Activated T-cell treated with anti-CD3 and anti-CD28 coated beads, Interleukin-2, amount 50 U/mL, for 24 hours (primary cell): Measurements from ENCODE around the gene ADGRL4.
"Not testable (repeated sequence)": the region's sequence is repeated elsewhere in the genome, so short reads cannot be mapped to it uniquely, and the experiment has no call there.

Experiments used
- DNase-seq: peaks from one replicate; pipeline ENCODE4 v3.0.0-alpha.2; 2020
- H3K27ac Mint-ChIP-seq: 2 replicates; pipeline ENCODE4 v1.8.0; 2020; ENCODE audit warnings: mild to moderate bottlenecking, mixed read lengths
- H3K27me3 Mint-ChIP-seq: 2 replicates; pipeline ENCODE4 v1.8.0; 2020; ENCODE audit warnings: mixed read lengths
- H3K36me3 Mint-ChIP-seq: 2 replicates; pipeline ENCODE4 v1.8.0; 2020; ENCODE audit warnings: low read depth, mixed read lengths
- H3K4me1 Mint-ChIP-seq: 2 replicates; pipeline ENCODE4 v1.8.0; 2020; ENCODE audit warnings: low read depth, mixed read lengths
- H3K4me3 Mint-ChIP-seq: 2 replicates; pipeline ENCODE4 v1.8.0; 2020; ENCODE audit warnings: mild to moderate bottlenecking, moderate library complexity, mixed read lengths
- H3K9me3 Mint-ChIP-seq: 2 replicates; pipeline ENCODE4 v1.8.0; 2020; ENCODE audit warnings: mixed read lengths

Gene ADGRL4

DNA sequence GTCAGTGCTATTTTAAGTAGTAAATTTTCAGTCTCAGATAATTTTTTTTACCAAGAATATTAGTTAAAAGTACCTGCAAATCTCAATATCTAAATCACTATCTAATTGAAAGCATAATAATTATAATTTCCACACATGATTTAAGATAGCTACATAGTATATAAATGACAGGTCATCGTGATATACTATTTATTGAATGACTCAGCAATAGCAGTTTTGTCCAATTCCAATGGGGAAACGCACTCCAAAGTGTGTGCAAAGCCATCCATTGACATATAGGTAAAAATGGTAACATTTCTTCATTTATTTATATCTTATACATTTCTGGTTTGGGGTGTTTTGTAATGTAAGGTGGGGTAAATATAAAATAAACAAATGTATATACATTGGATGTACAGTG is 19.5 kb downstream of the ADGRL4 start:
- Mint-ChIP-seq H3K27ac (no peak overlapping the region), H3K4me3 (no peak overlapping the region), H3K36me3 (no peaks in the 10 kb centered on the region), H3K9me3 (peaks cover 4% of the 10 kb centered on the region), H3K27me3 (no peaks in the 10 kb centered on the region), H3K4me1 (no peaks in the 10 kb centered on the region)
- no peak for DNase-seq

DNA sequence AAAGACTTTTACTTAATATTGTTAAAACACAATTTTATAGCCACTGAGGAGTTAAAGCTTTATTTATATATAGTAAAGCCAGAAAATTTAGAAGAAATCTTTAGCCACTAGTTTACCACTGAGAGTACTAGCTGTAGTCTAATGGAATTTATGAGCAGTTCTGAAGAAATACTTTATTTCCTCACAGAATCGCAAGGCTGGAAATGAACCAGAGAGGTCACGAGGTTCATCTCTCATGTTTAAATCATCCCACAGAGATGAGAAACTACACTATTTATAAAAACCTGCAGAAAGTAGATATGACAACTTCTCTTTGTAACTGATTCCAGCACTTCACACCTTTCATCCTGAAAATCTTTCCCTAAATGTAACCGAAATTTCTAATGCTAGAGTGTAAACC is 26.0 kb downstream of the ADGRL4 start:
- Mint-ChIP-seq H3K4me3 (no peak overlapping the region), H3K27ac (no peak overlapping the region), H3K9me3 (peaks cover under 1% of the 10 kb centered on the region), H3K4me1 (no peaks in the 10 kb centered on the region), H3K36me3 (no peaks in the 10 kb centered on the region), H3K27me3 (no peaks in the 10 kb centered on the region)
- DNase-seq, result no peak

DNA sequence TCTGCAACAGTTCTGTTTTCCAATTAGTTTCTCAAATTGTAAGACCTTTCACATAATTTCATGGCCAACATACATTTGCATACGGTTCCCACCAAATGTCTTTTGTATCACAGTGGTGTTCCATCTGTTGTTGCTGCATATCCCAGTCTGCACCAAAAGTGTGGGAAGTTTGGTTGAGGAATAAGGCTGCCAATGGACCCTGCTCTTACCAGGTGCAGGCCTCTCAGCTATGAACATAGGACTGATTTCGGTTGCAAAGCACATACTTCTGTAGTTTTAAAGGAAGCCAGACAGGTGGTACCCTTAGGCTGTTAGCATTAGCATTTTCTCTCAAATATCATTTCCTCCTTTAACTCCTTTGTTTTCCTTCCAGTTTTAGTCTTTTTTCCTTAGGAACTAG is 33.8 kb downstream of the ADGRL4 start:
- Mint-ChIP-seq H3K36me3 (no peaks in the 10 kb centered on the region), H3K9me3 (peaks cover 2% of the 10 kb centered on the region), H3K27ac (no peak overlapping the region), H3K4me3 (no peak overlapping the region), H3K4me1 (no peaks in the 10 kb centered on the region), H3K27me3 (no peaks in the 10 kb centered on the region)
- no peak for DNase-seq

DNA sequence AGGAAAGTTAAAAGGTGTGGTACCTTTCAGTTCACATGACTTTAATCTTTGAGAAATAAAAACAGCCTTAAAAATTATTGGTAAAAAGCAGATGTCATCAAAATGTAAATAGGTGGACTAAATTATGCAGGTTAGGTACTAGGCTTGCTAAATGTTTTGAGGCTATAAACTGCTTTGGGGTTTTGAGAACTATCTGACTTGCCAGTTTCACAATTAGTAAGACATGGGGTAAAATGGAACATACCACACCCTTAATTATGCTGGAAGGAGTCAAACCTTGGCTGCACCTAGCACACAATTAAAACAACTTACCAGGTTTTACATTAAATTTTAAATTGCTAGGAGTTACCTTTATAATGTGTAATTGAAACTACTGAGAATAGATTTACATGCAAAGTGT is 39.4 kb downstream of the ADGRL4 start:
- not testable (repeated sequence) for DNase-seq, H3K4me3 Mint-ChIP-seq, H3K27ac Mint-ChIP-seq, H3K9me3 Mint-ChIP-seq, H3K36me3 Mint-ChIP-seq, H3K27me3 Mint-ChIP-seq, H3K4me1 Mint-ChIP-seq

DNA sequence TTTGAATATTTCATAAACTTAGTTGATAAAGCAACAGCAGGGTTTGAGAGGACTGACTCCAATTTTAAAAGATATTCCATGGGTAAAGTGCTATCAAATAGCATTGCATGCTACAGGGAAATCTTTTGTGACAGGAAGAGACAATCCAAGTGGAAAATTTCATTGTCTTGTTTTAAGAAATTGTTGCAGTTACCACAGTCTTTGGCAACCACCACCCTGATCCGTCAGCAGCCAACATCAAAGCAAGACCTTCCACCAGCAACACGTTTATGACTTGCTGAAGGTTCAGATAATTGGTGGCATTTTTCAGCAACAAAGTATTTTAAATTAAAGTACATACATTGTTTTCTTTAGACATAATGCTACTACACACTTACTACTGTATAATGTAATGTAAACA is 47.8 kb downstream of the ADGRL4 start:
- Mint-ChIP-seq H3K4me3 (no peak overlapping the region), H3K27me3 (no peaks in the 10 kb centered on the region), H3K27ac (no peak overlapping the region), H3K4me1 (no peaks in the 10 kb centered on the region), H3K36me3 (no peaks in the 10 kb centered on the region), H3K9me3 (peaks cover 4% of the 10 kb centered on the region)
- no peak for DNase-seq

DNA sequence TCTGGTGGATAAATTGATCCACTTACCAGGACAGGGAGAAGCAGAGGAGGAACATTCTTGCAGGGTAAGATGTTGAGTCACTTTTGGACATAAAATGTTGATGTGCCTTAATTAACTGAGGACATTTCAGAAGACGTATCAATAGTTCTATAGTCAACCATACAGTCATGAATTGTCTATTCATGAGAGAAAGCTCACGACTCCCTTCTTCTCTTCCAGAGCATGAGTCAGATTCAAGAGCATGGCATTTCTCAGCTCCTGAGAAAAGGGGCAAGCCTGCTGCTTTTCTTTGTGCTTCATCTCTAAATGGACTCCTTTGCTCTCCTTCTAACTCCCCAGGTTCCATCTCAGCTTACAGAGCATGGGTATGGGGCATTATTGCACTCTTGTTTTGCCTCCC is 55.7 kb downstream of the ADGRL4 start:
- H3K27ac Mint-ChIP-seq, result no peak overlapping the region
- no peak overlapping the region for H3K4me3 Mint-ChIP-seq
- no peaks in the 10 kb centered on the region for H3K36me3 Mint-ChIP-seq
- H3K4me1 Mint-ChIP-seq, result no peaks in the 10 kb centered on the region
- no peaks in the 10 kb centered on the region for H3K9me3 Mint-ChIP-seq
- DNase-seq, result no peak
- H3K27me3 Mint-ChIP-seq, result no peaks in the 10 kb centered on the region

DNA sequence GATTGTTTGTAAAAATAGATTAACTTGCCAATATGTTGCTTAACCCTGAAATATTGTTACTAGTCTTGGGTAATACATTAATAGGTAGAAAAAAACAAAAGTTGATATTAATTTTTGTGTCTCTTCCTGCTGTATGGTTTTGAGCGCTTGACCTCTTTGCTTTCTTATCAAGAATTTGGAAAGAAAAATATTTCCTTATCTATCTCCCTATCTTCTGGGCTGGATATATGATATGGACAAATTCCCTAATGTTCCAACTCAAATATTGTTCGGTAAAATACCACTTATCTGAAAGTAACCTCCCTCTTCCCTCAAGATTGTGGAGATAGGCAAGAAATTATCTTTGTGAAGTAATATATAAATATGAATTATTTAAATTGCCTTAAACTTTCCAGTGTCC is 57.3 kb downstream of the ADGRL4 start:
- H3K9me3 Mint-ChIP-seq, result no peaks in the 10 kb centered on the region
- H3K27ac Mint-ChIP-seq, result no peak overlapping the region
- H3K4me1 Mint-ChIP-seq, result no peaks in the 10 kb centered on the region
- H3K27me3 Mint-ChIP-seq, result no peaks in the 10 kb centered on the region
- H3K4me3 Mint-ChIP-seq, result no peak overlapping the region
- no peaks in the 10 kb centered on the region for H3K36me3 Mint-ChIP-seq
- no peak for DNase-seq

DNA sequence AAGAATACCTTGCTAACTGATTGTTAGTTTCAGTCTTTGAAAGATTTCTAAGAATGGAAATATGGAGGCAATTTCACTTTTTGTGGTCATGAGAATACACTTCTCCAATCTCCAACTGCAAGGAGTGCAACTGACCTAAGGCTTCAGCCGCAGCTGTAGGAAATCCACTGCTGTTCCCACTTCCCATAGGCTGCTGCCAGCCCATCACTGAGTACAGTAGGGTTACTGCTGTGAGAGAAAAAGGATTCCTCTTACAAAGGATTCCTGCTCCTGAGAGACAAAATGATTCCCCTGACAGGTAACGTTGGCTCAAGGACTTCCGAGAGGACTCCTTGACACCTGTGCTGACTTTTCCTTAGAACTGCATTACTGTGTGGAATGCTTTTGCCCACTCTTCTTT is 87.4 kb downstream of the ADGRL4 start:
- Mint-ChIP-seq H3K4me3 (no peak overlapping the region), H3K36me3 (no peaks in the 10 kb centered on the region), H3K27me3 (no peaks in the 10 kb centered on the region), H3K4me1 (no peaks in the 10 kb centered on the region), H3K27ac (no peak overlapping the region), H3K9me3 (no peaks in the 10 kb centered on the region)
- no peak for DNase-seq

DNA sequence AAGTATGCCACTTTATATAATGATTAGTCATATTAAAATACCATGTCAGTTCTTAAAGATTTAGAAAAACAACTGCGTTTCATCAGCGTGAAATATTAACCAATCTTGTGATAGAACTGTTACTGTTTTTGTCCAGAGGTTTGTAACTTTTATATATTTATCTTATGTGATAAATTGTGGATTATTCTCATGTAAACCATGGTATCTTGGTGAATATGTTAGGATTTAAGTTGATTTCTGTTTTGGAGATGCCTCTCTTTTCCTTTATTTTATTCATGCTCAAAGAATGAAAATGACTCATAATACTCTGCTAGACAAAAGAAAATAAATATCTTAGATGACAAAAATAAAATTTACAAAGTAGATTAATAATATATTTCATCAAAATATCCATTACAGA is 88.4 kb downstream of the ADGRL4 start:
- Mint-ChIP-seq H3K9me3 (no peaks in the 10 kb centered on the region), H3K27me3 (no peaks in the 10 kb centered on the region), H3K36me3 (no peaks in the 10 kb centered on the region), H3K27ac (no peak overlapping the region), H3K4me3 (no peak overlapping the region), H3K4me1 (no peaks in the 10 kb centered on the region)
- no peak for DNase-seq

DNA sequence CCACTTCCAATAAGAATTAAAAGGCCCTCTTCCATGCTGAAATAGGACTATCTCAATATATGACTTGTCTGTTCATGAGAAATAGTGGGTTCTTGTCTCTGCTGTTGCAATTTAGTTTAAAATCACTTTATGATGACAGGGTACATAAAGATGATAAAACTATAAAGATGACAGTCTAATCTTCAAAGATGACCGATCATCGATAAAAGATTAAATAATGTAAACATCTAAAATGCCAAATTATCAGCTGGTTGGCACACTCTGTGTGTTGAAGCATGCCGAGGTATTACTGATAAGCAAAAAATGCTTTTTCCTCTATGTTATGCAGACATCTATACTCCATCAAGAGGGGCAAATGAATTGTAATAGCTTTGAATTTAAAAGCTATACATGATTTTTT is 89.5 kb downstream of the ADGRL4 start:
- DNase-seq, result no peak
- H3K4me1 Mint-ChIP-seq, result no peaks in the 10 kb centered on the region
- no peaks in the 10 kb centered on the region for H3K27me3 Mint-ChIP-seq
- H3K9me3 Mint-ChIP-seq, result no peaks in the 10 kb centered on the region
- H3K4me3 Mint-ChIP-seq, result no peak overlapping the region
- no peaks in the 10 kb centered on the region for H3K36me3 Mint-ChIP-seq
- H3K27ac Mint-ChIP-seq, result no peak overlapping the region

DNA sequence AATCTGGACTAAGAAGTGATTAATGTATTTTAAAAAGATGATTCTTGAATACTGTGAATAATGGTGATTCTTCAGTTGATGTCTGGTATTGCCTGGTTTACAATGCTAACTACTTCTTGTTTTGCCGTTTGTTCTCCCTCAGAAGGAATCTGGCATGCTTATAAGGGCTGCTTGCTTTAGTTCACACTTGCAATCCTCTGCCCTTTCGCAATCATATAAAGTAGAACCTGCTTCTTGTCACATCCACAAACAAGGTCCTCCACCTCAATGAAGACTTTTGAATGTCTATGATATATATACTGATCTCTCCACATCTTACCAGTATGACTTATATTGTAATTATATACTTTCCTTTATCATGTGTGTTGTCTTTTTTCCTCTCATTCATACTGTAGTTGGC is 92.6 kb downstream of the ADGRL4 start:
- H3K27ac Mint-ChIP-seq, result no peak overlapping the region
- no peaks in the 10 kb centered on the region for H3K4me1 Mint-ChIP-seq
- H3K9me3 Mint-ChIP-seq, result no peaks in the 10 kb centered on the region
- no peak overlapping the region for H3K4me3 Mint-ChIP-seq
- no peaks in the 10 kb centered on the region for H3K27me3 Mint-ChIP-seq
- DNase-seq, result no peak
- H3K36me3 Mint-ChIP-seq, result no peaks in the 10 kb centered on the region

DNA sequence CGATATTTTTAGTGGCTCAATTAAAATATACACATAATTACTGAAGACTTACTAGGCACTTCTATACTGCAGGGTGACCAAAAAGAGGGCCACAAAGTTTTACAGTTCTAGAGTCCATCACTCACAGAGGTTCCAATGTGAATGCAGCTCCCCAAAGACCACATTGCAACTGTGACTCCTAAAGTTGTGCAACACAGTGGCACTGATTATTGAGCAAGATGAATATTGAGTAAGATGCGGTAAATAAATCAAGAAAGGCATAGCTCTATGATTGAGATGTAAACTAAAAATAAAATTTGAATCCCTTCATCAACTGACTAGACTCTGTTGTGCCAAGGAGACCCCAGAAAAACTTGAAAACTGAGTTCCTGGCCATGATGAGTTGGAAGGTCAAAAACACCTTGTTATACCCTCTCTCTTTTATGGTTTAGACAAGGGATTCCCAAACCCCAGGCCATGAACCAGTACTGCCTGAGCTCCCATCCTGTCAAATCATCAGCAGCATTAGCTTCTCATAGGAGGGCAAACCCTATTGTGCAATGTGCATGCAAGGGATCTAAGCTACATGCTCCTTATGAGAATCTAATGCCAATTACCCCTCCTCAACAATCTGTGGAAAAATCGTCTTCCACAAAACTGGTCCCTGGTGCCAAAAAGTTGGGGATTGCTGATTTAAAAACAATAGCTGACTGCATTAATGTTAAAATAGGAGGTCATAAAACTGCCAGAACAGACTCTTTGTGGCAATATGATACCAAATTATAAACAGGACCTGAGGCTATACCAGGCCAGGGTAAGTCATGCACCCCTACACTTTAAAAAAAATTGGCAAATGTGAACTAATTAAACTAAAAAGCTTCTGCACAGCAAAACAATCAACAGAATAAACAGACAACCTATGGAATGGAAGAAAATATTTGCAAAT is 94.3 kb downstream of the ADGRL4 start:
- no peaks in the 10 kb centered on the region for H3K27me3 Mint-ChIP-seq
- no peak overlapping the region for H3K27ac Mint-ChIP-seq
- no peak for DNase-seq
- no peaks in the 10 kb centered on the region for H3K36me3 Mint-ChIP-seq
- H3K9me3 Mint-ChIP-seq, result no peaks in the 10 kb centered on the region
- H3K4me1 Mint-ChIP-seq, result no peaks in the 10 kb centered on the region
- no peak overlapping the region for H3K4me3 Mint-ChIP-seq

DNA sequence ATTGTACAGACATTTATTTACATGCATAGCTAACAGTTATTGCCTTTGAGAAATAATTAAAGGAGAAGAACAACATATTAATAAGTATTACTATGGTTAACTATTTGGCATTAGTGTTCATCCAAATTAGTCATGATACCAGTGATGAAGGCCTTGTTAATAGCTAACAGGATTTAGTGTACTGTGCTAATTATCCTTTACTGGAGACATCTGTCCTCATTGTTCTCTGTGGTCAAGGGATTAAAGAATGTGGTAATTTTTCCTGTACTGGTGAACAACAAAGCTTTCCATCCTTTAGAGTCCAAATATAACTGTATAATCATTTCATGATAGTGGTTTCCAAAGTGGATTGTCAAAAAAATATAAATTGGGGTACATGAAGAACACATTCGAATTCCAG is 103.9 kb downstream of the ADGRL4 start:
- H3K36me3 Mint-ChIP-seq, result no peaks in the 10 kb centered on the region
- DNase-seq, result no peak
- H3K9me3 Mint-ChIP-seq, result no peaks in the 10 kb centered on the region
- H3K4me3 Mint-ChIP-seq, result no peak overlapping the region
- no peak overlapping the region for H3K27ac Mint-ChIP-seq
- H3K27me3 Mint-ChIP-seq, result no peaks in the 10 kb centered on the region
- H3K4me1 Mint-ChIP-seq, result no peaks in the 10 kb centered on the region

DNA sequence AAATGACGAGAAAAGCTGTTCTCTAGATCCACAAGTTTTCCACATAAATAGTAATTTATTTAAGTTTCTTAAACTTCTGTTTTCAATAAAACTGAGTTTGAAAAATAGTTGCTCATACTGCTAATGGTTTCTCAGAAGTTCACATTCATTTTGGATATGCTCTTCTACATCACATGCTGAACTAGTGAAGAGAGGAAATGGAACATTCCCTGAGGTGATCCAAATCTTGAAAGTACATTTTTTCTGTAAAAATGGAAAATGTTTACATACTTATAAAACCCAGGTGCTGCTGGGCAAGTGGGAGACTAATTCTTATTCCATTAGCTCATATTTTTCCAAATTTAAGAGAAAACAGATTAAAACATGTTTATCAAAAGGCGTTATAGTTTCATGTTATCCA is 111.7 kb downstream of the ADGRL4 start:
- no peaks in the 10 kb centered on the region for H3K9me3 Mint-ChIP-seq
- H3K27me3 Mint-ChIP-seq, result no peaks in the 10 kb centered on the region
- H3K36me3 Mint-ChIP-seq, result no peaks in the 10 kb centered on the region
- no peak overlapping the region for H3K27ac Mint-ChIP-seq
- no peaks in the 10 kb centered on the region for H3K4me1 Mint-ChIP-seq
- DNase-seq, result no peak
- no peak overlapping the region for H3K4me3 Mint-ChIP-seq

DNA sequence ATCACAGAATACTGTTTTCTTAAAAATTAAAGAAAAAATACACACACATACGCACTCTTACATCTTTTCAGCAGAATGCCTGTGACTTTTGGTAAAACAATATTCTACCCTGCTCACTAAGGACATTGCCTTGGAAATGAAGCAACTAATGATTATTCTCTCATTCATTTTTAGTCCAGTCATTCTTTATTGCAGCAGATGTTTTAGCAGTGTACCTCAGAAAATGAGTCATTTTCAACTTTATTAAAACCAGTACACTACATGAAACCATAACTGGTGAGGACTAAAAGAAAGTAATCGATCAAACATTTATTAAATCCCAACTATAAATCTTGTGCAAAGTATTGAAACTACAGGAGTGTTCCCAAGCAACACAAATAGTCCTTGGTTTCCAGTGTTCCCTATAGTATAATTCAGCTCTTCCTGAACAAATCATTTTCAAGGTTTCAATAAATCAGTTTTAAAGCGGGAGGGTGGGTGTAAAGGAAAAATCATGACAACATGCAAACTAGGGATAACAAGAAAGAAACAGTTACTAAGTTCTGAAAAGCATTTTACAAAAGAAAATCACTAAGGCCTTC is 114.2 kb downstream of the ADGRL4 start:
- no peak overlapping the region for H3K27ac Mint-ChIP-seq
- DNase-seq, result no peak
- no peaks in the 10 kb centered on the region for H3K36me3 Mint-ChIP-seq
- H3K27me3 Mint-ChIP-seq, result no peaks in the 10 kb centered on the region
- no peak overlapping the region for H3K4me3 Mint-ChIP-seq
- H3K9me3 Mint-ChIP-seq, result no peaks in the 10 kb centered on the region
- no peaks in the 10 kb centered on the region for H3K4me1 Mint-ChIP-seq
